Measurements from ENCODE around the gene IBA57. TPM values are rescaled to one million over a fixed set of nuclear protein-coding genes. Genes with fewer than 3 reads are reported as not detected.

Gene IBA57
- total RNA-seq = 10 to 100 TPM in 2 of 4 donors, 1 to 10 TPM in 2; 2.9 to 14.0 (median 7.3) TPM
- polyA plus RNA-seq = 1 to 10 TPM; 3.7 to 8.0 (median 4.8) TPM

GRCh38 chr1:228165372-228166169, at the start of gene IBA57:
IBA57 (plus strand) TSS chr1:228165804; CDS start chr1:228165817, 13 bp downstream.
- H3K4me1 ChIP-seq = peaks cover 0 to 30% (median 24%) of the 10 kb centered on the region in 4 donors

GRCh38 chr1:228117335-228117734, 48.3 kb upstream of the IBA57 start:
- Histone ChIP-seq H3K4me3 (no peak overlapping the region), H3K27ac (no peak overlapping the region), H3K27me3 (no peaks in the 10 kb centered on the region), H3K9me3 (no peaks in the 10 kb centered on the region), H3K36me3 (no peaks in the 10 kb centered on the region), H3K4me1 (no peaks in the 10 kb centered on the region)
- WGBS, 2 donors = 95 to 97% methylated on average over 4 of the region's 4 CpGs
- intact Hi-C loops (cut with DNase I) = no loop called here
- TF ChIP-seq EP300 (IDR thresholded peaks at IDR 0.05) (no peak), CTCF (IDR thresholded peaks at IDR 0.05) (no peak), POLR2A (IDR thresholded peaks at IDR 0.05) (no peak), POLR2AphosphoS5 (IDR thresholded peaks at IDR 0.05) (no peak)
- no peak for DNase-seq

More at GRCh38 chr1:228165372-228166169, at the start of gene IBA57:
- WGBS, 2 donors = 0 to 1% methylated on average over 93 of the region's 93 CpGs
- no peaks in the 10 kb centered on the region for H3K9me3 ChIP-seq
- intact Hi-C loops (cut with DNase I) = loop anchor here (1.0 to 10.0 kb wide), 5 partner anchors 24 to 281 kb away; partner anchors contain the start of genes ARF1 and C1orf35
- H3K27me3 ChIP-seq = peaks cover 3 to 23% (median 10%) of the 10 kb centered on the region in 3 donors
- H3K27ac ChIP-seq = peak within 1 kb of the TSS; percentile 94 to 100 (median 98)
- H3K36me3 ChIP-seq = no peaks in the 10 kb centered on the region
- TF ChIP-seq POLR2AphosphoS5 (IDR thresholded peaks at IDR 0.05) (peak; percentile 80 to 93 (median 87)), EP300 (IDR thresholded peaks at IDR 0.05) (peak in 2 of 4 donors; percentile 84 to 99), CTCF (IDR thresholded peaks at IDR 0.05) (peak; percentile 64 to 92 (median 80)), POLR2A (IDR thresholded peaks at IDR 0.05) (no peak)
- DNase-seq = peak; percentile 100
- peak within 1 kb of the TSS; percentile 69 to 83 (median 78) for H3K4me3 ChIP-seq

DNA sequence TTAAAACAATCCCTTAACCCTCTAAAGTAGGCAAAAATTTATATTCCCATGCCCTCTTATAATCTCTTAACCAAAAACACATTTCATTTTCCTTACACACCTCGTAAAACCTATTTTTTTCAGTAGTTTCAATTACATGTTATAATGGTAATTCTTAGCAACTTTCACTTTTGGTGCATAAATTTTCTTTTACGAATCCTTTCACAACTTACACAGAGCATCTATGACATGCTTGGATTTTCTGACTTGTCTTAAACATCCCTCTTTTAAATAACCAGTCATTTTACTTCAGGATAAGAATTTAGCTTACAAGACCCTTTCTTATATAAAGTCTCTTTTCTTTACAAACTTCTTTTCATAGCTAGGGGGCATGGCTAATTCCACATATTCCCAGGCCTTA, 47.6 kb upstream of the IBA57 start:
- H3K4me1 ChIP-seq = no peaks in the 10 kb centered on the region
- no peak overlapping the region for H3K4me3 ChIP-seq
- no peaks in the 10 kb centered on the region for H3K9me3 ChIP-seq
- 80 to 85% methylated on average over 2 of the region's 2 CpGs for WGBS, 2 donors
- no peaks in the 10 kb centered on the region for H3K36me3 ChIP-seq
- intact Hi-C loops (cut with DNase I) = no loop called here
- no peaks in the 10 kb centered on the region for H3K27me3 ChIP-seq
- DNase-seq = no peak
- no peak overlapping the region for H3K27ac ChIP-seq
- no peak for TF ChIP-seq CTCF (IDR thresholded peaks at IDR 0.05)
- no peak for TF ChIP-seq POLR2A (IDR thresholded peaks at IDR 0.05)
- TF ChIP-seq EP300 (IDR thresholded peaks at IDR 0.05) = no peak
- no peak for TF ChIP-seq POLR2AphosphoS5 (IDR thresholded peaks at IDR 0.05)

DNA sequence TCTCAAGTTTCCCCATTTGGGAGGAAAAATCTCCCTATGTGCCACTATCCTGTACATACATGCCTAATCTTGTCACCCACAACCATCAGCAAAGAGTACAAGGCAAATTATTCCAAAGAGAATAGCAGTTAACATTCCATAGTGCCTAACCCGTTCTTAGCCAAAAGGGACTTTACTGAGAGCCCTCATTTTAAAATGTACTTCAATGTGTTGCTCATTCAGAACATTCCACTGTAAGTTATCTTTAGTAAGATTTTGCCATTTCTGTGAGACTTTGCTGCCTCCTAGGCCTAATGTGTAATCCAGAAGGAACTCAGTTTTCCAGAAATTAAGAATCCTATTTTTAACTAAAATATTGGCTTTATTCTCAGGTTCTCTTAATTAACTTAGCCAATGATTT, 45.3 kb upstream of the IBA57 start:
- no peaks in the 10 kb centered on the region for H3K36me3 ChIP-seq
- no peaks in the 10 kb centered on the region for H3K9me3 ChIP-seq
- intact Hi-C loops (cut with DNase I) = no loop called here
- no peak for DNase-seq
- H3K4me3 ChIP-seq = no peak overlapping the region
- no peaks in the 10 kb centered on the region for H3K27me3 ChIP-seq
- TF ChIP-seq POLR2A (IDR thresholded peaks at IDR 0.05) (no peak), POLR2AphosphoS5 (IDR thresholded peaks at IDR 0.05) (no peak), CTCF (IDR thresholded peaks at IDR 0.05) (no peak)
- no peaks in the 10 kb centered on the region for H3K4me1 ChIP-seq
- no peak overlapping the region for H3K27ac ChIP-seq
- WGBS, 2 donors = 88 to 89% methylated on average over 1 of the region's 1 CpG
